OCI-LY3 (cell line): ENCODE data around the gene ASTE1.
A peak's percentile ranks its signal among the peaks of the same experiment; 100 is the strongest.

Source experiments
- H2AFZ ChIP-seq: fragments of 200-600, 300-600 bp; shearing (Covaris generic); 2 replicates; pipeline ENCODE4 v1.6.0; 2014; ENCODE audit warnings: antibody characterized with exemption, low read depth, low read length
- H3K27ac ChIP-seq: fragments of 200-600, 300-600 bp; sonication (generic); 2 replicates; pipeline ENCODE4 v1.5.1; 2014; ENCODE audit warnings: mild to moderate bottlenecking, low read length, moderate library complexity, mixed read lengths
- H3K27me3 ChIP-seq: fragments of 200-600, 300-600 bp; sonication (generic); 2 replicates; pipeline ENCODE4 v1.6.1; 2014; ENCODE audit warnings: low read depth, low read length, mixed read lengths
- H3K36me3 ChIP-seq: fragments of 200-600, 300-600 bp; sonication (generic); replicated peaks from 2 replicates; pipeline ENCODE3; 2014; ENCODE audit warnings: low read depth, low read length, mixed read lengths
- H3K4me1 ChIP-seq: fragments of 300-600, 200-600 bp; sonication (generic); 2 replicates; pipeline ENCODE4 v1.6.1; 2014; ENCODE audit warnings: low read length, mixed read lengths
- H3K4me2 ChIP-seq: fragments of 200-600, 300-600 bp; sonication (generic); 2 replicates; pipeline ENCODE4 v1.6.1; 2014; ENCODE audit warnings: low read length, mixed read lengths
- H3K4me3 ChIP-seq: fragments of 300-600, 200-600 bp; sonication (generic); 2 replicates; pipeline ENCODE4 v1.5.1; 2014; ENCODE audit warnings: antibody characterized with exemption, mild to moderate bottlenecking, low read length, moderate library complexity
- H3K79me2 ChIP-seq: fragments of 300-600, 200-600 bp; shearing (Covaris generic); 2 replicates; pipeline ENCODE4 v1.6.1; 2014; ENCODE audit warnings: mild to moderate bottlenecking, low read length, mixed read lengths
- H3K9ac ChIP-seq: fragments of 300-600, 200-600 bp; shearing (Covaris generic); 2 replicates; pipeline ENCODE4 v1.6.0; 2014; ENCODE audit warnings: mild to moderate bottlenecking, low read length, moderate library complexity
- H3K9me3 ChIP-seq: fragments of 200-600, 300-600 bp; shearing (Covaris generic); 2 replicates; pipeline ENCODE4 v1.6.1; 2014; ENCODE audit warnings: low read length, mixed read lengths; ENCODE audit not compliant: insufficient read depth
- H4K20me1 ChIP-seq: fragments of 200-600, 300-600 bp; sonication (generic); 2 replicates; pipeline ENCODE4 v1.6.1; 2016; ENCODE audit warnings: low read length, mixed read lengths; ENCODE audit not compliant: insufficient read depth
- EZH2phosphoT487 ChIP-seq: fragments of 200-600 bp; shearing (Covaris generic); IDR thresholded peaks from 2 replicates; pipeline ENCODE4 v1.6.1; 2018; ENCODE audit warnings: antibody characterized with exemption, mixed run types, low read depth
- TF ChIP-seq, protein P1 (sequence below): fragments of 200-600, 300-600 bp; sonication (generic); IDR thresholded peaks from 2 replicates; pipeline ENCODE4 v1.5.1; 2014; ENCODE audit warnings: antibody characterized with exemption, low read length, low read depth

The ASTE1 gene

DNA sequence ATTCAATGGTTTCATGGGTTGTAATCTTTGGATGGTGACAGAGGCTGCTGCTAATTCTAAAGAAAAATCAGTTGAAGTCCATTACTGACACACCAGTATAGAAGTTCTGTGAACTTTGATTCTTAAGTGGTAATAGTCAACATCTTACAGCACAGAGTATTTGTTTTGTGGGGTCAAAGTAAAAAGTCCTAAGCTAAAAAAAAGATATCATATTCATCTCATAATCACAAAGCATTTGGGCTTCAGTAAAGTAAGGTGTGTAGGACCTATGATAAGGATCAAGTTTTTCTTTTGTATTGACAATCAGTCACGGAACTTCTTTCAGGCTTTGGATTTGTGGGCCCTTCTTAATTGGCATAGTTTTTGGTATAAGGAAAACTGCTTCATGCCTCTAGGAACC, 1.1 kb downstream of the ASTE1 start:
- Histone ChIP-seq H3K4me1 (peaks cover 15% of the 10 kb centered on the region), H2AFZ (no peak overlapping the region), H3K9me3 (no peaks in the 10 kb centered on the region), H3K9ac (0 out of 2 replicates have a peak overlapping the region, but pooled peaks have one; percentile 82), H3K27me3 (no peaks in the 10 kb centered on the region), H3K4me2 (peak overlapping the region; percentile 92), H3K79me2 (no peaks in the 10 kb centered on the region), H3K27ac (no peak overlapping the region), H4K20me1 (no peaks in the 10 kb centered on the region), H3K36me3 (peaks cover 3% of the 10 kb centered on the region), H3K4me3 (peak overlapping the region; percentile 93)
- TF ChIP-seq, protein P1, sequence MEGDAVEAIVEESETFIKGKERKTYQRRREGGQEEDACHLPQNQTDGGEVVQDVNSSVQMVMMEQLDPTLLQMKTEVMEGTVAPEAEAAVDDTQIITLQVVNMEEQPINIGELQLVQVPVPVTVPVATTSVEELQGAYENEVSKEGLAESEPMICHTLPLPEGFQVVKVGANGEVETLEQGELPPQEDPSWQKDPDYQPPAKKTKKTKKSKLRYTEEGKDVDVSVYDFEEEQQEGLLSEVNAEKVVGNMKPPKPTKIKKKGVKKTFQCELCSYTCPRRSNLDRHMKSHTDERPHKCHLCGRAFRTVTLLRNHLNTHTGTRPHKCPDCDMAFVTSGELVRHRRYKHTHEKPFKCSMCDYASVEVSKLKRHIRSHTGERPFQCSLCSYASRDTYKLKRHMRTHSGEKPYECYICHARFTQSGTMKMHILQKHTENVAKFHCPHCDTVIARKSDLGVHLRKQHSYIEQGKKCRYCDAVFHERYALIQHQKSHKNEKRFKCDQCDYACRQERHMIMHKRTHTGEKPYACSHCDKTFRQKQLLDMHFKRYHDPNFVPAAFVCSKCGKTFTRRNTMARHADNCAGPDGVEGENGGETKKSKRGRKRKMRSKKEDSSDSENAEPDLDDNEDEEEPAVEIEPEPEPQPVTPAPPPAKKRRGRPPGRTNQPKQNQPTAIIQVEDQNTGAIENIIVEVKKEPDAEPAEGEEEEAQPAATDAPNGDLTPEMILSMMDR, result no peak
- no peak for TF ChIP-seq EZH2phosphoT487

DNA sequence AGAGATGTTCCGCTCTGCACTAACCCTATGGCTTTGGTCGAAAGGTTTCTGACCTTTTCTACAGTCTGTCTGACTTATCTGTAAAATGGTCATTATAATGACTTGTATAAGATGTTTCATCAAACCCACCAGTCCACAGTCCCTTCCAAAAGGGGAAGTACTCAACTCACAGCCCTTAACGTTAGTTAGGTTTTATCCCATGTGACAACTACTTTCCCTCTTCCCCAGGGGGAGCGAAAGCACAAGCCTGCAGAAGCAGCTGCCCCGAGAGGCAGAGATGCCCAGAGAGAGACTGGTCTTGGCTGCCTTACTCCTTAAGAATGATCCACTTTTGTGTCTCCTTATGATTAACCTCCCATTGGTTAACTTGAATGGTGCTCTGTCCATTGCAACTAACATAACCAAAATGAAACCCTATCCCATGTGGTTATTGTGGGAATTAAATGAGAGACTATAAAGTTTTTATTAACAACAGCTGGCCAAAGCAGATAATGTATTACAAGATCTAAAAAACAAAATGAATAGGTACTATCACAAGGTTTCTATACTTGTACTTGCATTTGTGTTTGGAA, 6.4 kb downstream of the ASTE1 start:
- H3K27me3 ChIP-seq, result no peaks in the 10 kb centered on the region
- no peaks in the 10 kb centered on the region for H3K9me3 ChIP-seq
- no peaks in the 10 kb centered on the region for H3K79me2 ChIP-seq
- no peak overlapping the region for H3K9ac ChIP-seq
- H3K4me1 ChIP-seq, result peaks cover 17% of the 10 kb centered on the region
- no peaks in the 10 kb centered on the region for H4K20me1 ChIP-seq
- H3K4me2 ChIP-seq, result peak overlapping the region; percentile 40
- H2AFZ ChIP-seq, result no peak overlapping the region
- TF ChIP-seq, protein P1, result no peak
- TF ChIP-seq EZH2phosphoT487, result no peak
- H3K27ac ChIP-seq, result no peak overlapping the region
- H3K36me3 ChIP-seq, result peaks cover 16% of the 10 kb centered on the region
- H3K4me3 ChIP-seq, result no peak overlapping the region

DNA sequence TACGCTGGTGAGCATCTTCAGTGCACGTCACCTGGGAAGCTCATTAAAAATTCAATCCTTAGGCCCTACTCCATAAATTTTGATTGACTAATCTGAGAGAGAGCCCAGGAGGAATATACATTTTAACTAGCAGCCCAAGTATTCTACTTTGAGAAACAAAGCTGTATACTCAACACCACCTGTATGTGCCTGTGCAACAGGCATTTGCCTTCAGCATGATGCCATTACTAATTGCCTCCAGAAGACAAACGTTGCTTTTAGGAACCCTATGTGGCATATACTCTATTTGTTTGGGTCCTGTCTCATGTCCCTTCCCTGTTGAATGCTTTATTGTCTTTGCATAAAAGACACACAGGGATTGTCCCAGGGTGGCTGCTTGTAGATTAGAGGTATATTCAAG, 7.7 kb downstream of the ASTE1 start:
- H3K4me2 ChIP-seq, result no peak overlapping the region
- no peak for TF ChIP-seq EZH2phosphoT487
- TF ChIP-seq, protein P1, result no peak
- H2AFZ ChIP-seq, result no peak overlapping the region
- H3K4me3 ChIP-seq, result no peak overlapping the region
- no peaks in the 10 kb centered on the region for H4K20me1 ChIP-seq
- no peak overlapping the region for H3K27ac ChIP-seq
- peaks cover 17% of the 10 kb centered on the region for H3K4me1 ChIP-seq
- peaks cover 16% of the 10 kb centered on the region for H3K36me3 ChIP-seq
- no peaks in the 10 kb centered on the region for H3K79me2 ChIP-seq
- no peaks in the 10 kb centered on the region for H3K27me3 ChIP-seq
- no peaks in the 10 kb centered on the region for H3K9me3 ChIP-seq
- no peak overlapping the region for H3K9ac ChIP-seq

DNA sequence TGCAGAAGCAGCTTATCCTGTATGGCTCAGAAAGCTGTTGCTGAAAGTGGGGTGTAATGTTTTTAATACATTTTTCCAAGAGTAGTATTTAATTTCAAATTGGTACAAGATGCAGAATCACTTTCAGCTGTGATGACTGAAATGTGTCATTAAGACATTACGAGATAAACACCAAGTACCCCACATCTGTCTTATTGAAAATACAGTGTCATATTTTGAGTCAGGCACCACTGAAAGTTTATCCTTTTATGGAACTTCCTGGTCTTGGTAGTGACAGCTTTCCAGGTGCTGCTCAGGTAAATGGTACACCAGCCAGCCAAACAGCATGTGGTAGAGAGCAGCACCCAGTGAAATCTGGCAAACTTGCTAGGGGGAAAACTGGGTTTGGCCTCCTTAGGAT, 16.9 kb downstream of the ASTE1 start:
- peaks cover 20% of the 10 kb centered on the region for H3K36me3 ChIP-seq
- no peaks in the 10 kb centered on the region for H3K79me2 ChIP-seq
- H3K27me3 ChIP-seq, result no peaks in the 10 kb centered on the region
- H3K27ac ChIP-seq, result no peak overlapping the region
- H3K4me1 ChIP-seq, result peaks cover 12% of the 10 kb centered on the region
- H3K9me3 ChIP-seq, result no peaks in the 10 kb centered on the region
- no peak overlapping the region for H3K9ac ChIP-seq
- H4K20me1 ChIP-seq, result no peaks in the 10 kb centered on the region
- H2AFZ ChIP-seq, result no peak overlapping the region
- H3K4me2 ChIP-seq, result no peak overlapping the region
- H3K4me3 ChIP-seq, result no peak overlapping the region
- TF ChIP-seq, protein P1, result no peak
- no peak for TF ChIP-seq EZH2phosphoT487
